GM12892 (cell line): Measurements from ENCODE around the gene SMOC2.
"Not testable (repeated sequence)": the region's sequence is repeated elsewhere in the genome, so short reads cannot be mapped to it uniquely, and the experiment has no call there.

Experiments
- DNase-seq: peaks from one replicate; pipeline ENCODE4 v3.0.0; 2011; ENCODE audit not compliant: insufficient read length
- FAIRE-seq: peaks from 2 replicates; lab custom pipeline; 2011; peaks lifted over from hg19 to GRCh38; lab: Jason Lieb, UNC
- POLR2A ChIP-seq: IDR thresholded peaks from 2 replicates; pipeline ENCODE4 v1.6.1; 2011; ENCODE audit warnings: low read depth, low read length, control low read depth
- POLR2AphosphoS5 ChIP-seq: IDR thresholded peaks from 2 replicates; pipeline ENCODE4 v1.6.1; 2011; ENCODE audit warnings: low read depth, low read length, control low read depth
- TAF1 ChIP-seq: IDR thresholded peaks from 2 replicates; pipeline ENCODE4 v1.6.1; 2011; ENCODE audit warnings: low read depth, mild to moderate bottlenecking, control low read depth, low read length, borderline replicate concordance

The SMOC2 gene

GRCh38 chr6:168675375-168675774, 234.4 kb downstream of the SMOC2 start:
- DNase-seq (no peak), FAIRE-seq (no peak)
- TF ChIP-seq POLR2AphosphoS5 (no peak), TAF1 (no peak), POLR2A (no peak)

GRCh38 chr6:168675933-168676551, 235.1 kb downstream of the SMOC2 start:
- no peak for FAIRE-seq
- DNase-seq, result no peak
- no peak for TF ChIP-seq POLR2A
- TF ChIP-seq TAF1, result no peak
- TF ChIP-seq POLR2AphosphoS5, result no peak

- TF ChIP-seq POLR2AphosphoS5, result no peak
- no peak for FAIRE-seq
- DNase-seq, result no peak
These were observed 235.8 kb downstream of the SMOC2 start for GRCh38 chr6:168676552-168677322.

GRCh38 chr6:168677323-168677781, 236.4 kb downstream of the SMOC2 start:
- DNase-seq, FAIRE-seq: not testable (repeated sequence)

- no peak for TF ChIP-seq POLR2A
- no peak for TF ChIP-seq POLR2AphosphoS5
- no peak for TF ChIP-seq TAF1
- no peak for DNase-seq
- no peak for FAIRE-seq
These were observed 237.1 kb downstream of the SMOC2 start for GRCh38 chr6:168678077-168678476.

- DNase-seq (no peak), FAIRE-seq (no peak)
- TF ChIP-seq TAF1, result no peak
- TF ChIP-seq POLR2A, result no peak
- no peak for TF ChIP-seq POLR2AphosphoS5
These were observed 237.6 kb downstream of the SMOC2 start for GRCh38 chr6:168678588-168678987.

- TF ChIP-seq POLR2AphosphoS5 (no peak), POLR2A (no peak), TAF1 (no peak)
- FAIRE-seq (no peak), DNase-seq (no peak)
These were observed 240.8 kb downstream of the SMOC2 start for GRCh38 chr6:168681748-168682147.

GRCh38 chr6:168683621-168684020, 242.6 kb downstream of the SMOC2 start:
- TF ChIP-seq POLR2AphosphoS5, result no peak
- no peak for TF ChIP-seq TAF1
- no peak for TF ChIP-seq POLR2A
- no peak for FAIRE-seq

GRCh38 chr6:168684471-168684870, 243.5 kb downstream of the SMOC2 start:
- TF ChIP-seq POLR2AphosphoS5 (no peak), TAF1 (no peak), POLR2A (no peak)
- no peak for DNase-seq
- no peak for FAIRE-seq

More at GRCh38 chr6:168683621-168684020, 242.6 kb downstream of the SMOC2 start:
- no peak for DNase-seq

- TF ChIP-seq POLR2AphosphoS5, result no peak
- TF ChIP-seq POLR2A, result no peak
- TF ChIP-seq TAF1, result no peak
- no peak for DNase-seq
- FAIRE-seq, result no peak
These were observed 243.9 kb downstream of the SMOC2 start for GRCh38 chr6:168684906-168685305.

- no peak for TF ChIP-seq TAF1
- no peak for TF ChIP-seq POLR2A
- TF ChIP-seq POLR2AphosphoS5, result no peak
- no peak for DNase-seq
- FAIRE-seq, result no peak
These were observed 245.2 kb downstream of the SMOC2 start for GRCh38 chr6:168686029-168686738.

- FAIRE-seq (no peak), DNase-seq (no peak)
- TF ChIP-seq POLR2AphosphoS5 (no peak), TAF1 (no peak), POLR2A (no peak)
These were observed 246.1 kb downstream of the SMOC2 start for GRCh38 chr6:168686831-168687730.

- TF ChIP-seq POLR2AphosphoS5 (no peak), POLR2A (no peak), TAF1 (no peak)
- FAIRE-seq, result no peak
- no peak for DNase-seq
These were observed 249.3 kb downstream of the SMOC2 start for GRCh38 chr6:168690271-168690670.
